GM12878 (cell line): Measurements from ENCODE around the gene MTSS2.

Experiments
- EZH2 ChIP-seq: IDR thresholded peaks from 2 replicates; pipeline ENCODE4 v1.6.1; 2012; ENCODE audit warnings: low read depth, mild to moderate bottlenecking, control low read depth, inconsistent platforms, low read length, borderline replicate concordance; ENCODE audit not compliant: control insufficient read depth
- POLR2A ChIP-seq: IDR thresholded peaks from 2 replicates; pipeline ENCODE4 v1.6.1; 2011; ENCODE audit warnings: low read depth, mild to moderate bottlenecking, low read length

GRCh38 chr16:70715860-70716357 is 30.1 kb upstream of the MTSS2 start:
- TF ChIP-seq POLR2A, result no peak
- TF ChIP-seq EZH2, result no peak
